Fibroblast of lung (primary cell): ENCODE results near the gene DDX10. TPM values are rescaled to one million over a fixed set of nuclear protein-coding genes. Genes with fewer than 3 reads are reported as not detected.

ENCODE experiments used
- DNase-seq, 2 donors: peaks; one replicate each; pipeline versions ENCODE4 v3.0.0 to v3.0.0-alpha.2; 2010; ENCODE audit warnings: low read depth in 2 of 2
- H2AFZ ChIP-seq: 2 replicates; pipeline ENCODE4 v1.5.1; 2012; ENCODE audit warnings: low read length, control low read depth, inconsistent platforms
- H3K27ac ChIP-seq: 2 replicates; pipeline ENCODE4 v1.5.1; 2011; ENCODE audit warnings: low read length, control low read depth; ENCODE audit not compliant: insufficient read depth
- H3K27me3 ChIP-seq: 2 replicates; pipeline ENCODE4 v1.5.1; 2011; ENCODE audit warnings: mild to moderate bottlenecking, low read length; ENCODE audit not compliant: control insufficient read depth, insufficient read depth
- H3K36me3 ChIP-seq: 2 replicates; pipeline ENCODE4 v1.5.1; 2011; ENCODE audit warnings: low read length; ENCODE audit not compliant: control insufficient read depth, insufficient read depth
- H3K4me1 ChIP-seq: 2 replicates; pipeline ENCODE4 v1.5.1; 2011; ENCODE audit warnings: low read length; ENCODE audit not compliant: control insufficient read depth, insufficient read depth; ENCODE audit errors: extremely low read depth
- H3K4me2 ChIP-seq: 2 replicates; pipeline ENCODE4 v1.5.1; 2011; ENCODE audit warnings: low read length, control low read depth; ENCODE audit not compliant: insufficient read depth; ENCODE audit errors: extremely low read depth
- H3K4me3 ChIP-seq, 4 experiments: fragments of 200-600 bp in 1 of 4; sonication (generic) in 1 of 4; replicated peaks in 1 of 4; 2 replicates each; pipeline ENCODE4 v1.5.1; 2011 to 2016; ENCODE audit warnings: low read length in 4 of 4, low read depth in 3 of 4, mild to moderate bottlenecking in 3 of 4, control low read depth in 2 of 4, inconsistent platforms in 1 of 4, mixed read lengths in 1 of 4; ENCODE audit not compliant: insufficient read depth in 1 of 4; ENCODE audit errors: control extremely low read depth in 1 of 4
- H3K79me2 ChIP-seq: 2 replicates; pipeline ENCODE4 v1.5.1; 2012; ENCODE audit warnings: mild to moderate bottlenecking, low read length, inconsistent platforms; ENCODE audit not compliant: control insufficient read depth, insufficient read depth
- H3K9ac ChIP-seq: 2 replicates; pipeline ENCODE4 v1.5.1; 2011; ENCODE audit warnings: mild to moderate bottlenecking, low read length, control low read depth; ENCODE audit not compliant: insufficient read depth
- H3K9me3 ChIP-seq: 2 replicates; pipeline ENCODE4 v1.5.1; 2012; ENCODE audit warnings: low read depth, low read length; ENCODE audit not compliant: control insufficient read depth, insufficient read depth
- H4K20me1 ChIP-seq: 2 replicates; pipeline ENCODE4 v1.5.1; 2011; ENCODE audit warnings: low read length; ENCODE audit not compliant: control insufficient read depth, insufficient read depth; ENCODE audit errors: extremely low read depth
- CTCF ChIP-seq, 2 donors: IDR thresholded peaks in 1 of 2; conservative IDR thresholded peaks in 1 of 2; 1 replicate in 1 of 2; 2 replicates in 1 of 2; pipeline ENCODE4 v1.5.1; 2011 to 2012; ENCODE audit warnings: low read length in 2 of 2, control low read depth in 1 of 2, inconsistent platforms in 1 of 2, low read depth in 1 of 2, mild to moderate bottlenecking in 1 of 2
- EZH2 ChIP-seq: IDR thresholded peaks from 2 replicates; pipeline ENCODE4 v1.5.1; 2012; ENCODE audit warnings: low read length, control low read depth, mild to moderate bottlenecking; ENCODE audit errors: missing control alignments
- polyA plus RNA-seq, 2 donors: library from polyadenylated mRNA; depleted of rRNA in 1 of 2; stranded (reverse) in 1 of 2; unstranded in 1 of 2; fragments of >200 nt; gene quantifications; 2 replicates each; pipeline ENCODE4 v1.2.1, GENCODE V29; 2011 to 2012; ENCODE audit warnings: missing spikeins in 1 of 2
- total RNA-seq: library from RNA; depleted of rRNA; stranded (reverse); fragments of >200 nt; gene quantifications from 2 replicates; pipeline ENCODE4 v1.2.1, GENCODE V29; 2014

Gene DDX10
- total and polyA plus RNA-seq, 2 donors (not counting 1 experiment from before 2014, with no cell fraction given): 18.5 to 20.7 TPM

GRCh38 chr11:108703916-108704315 is 39.0 kb downstream of the DDX10 start:
- H3K9ac ChIP-seq: no peak overlapping the region
- no peak overlapping the region for H3K4me2 ChIP-seq
- no peak for DNase-seq
- no peaks in the 10 kb centered on the region for H3K27me3 ChIP-seq
- H3K4me1 ChIP-seq: no peaks in the 10 kb centered on the region
- no peaks in the 10 kb centered on the region for H4K20me1 ChIP-seq
- H3K36me3 ChIP-seq: no peaks in the 10 kb centered on the region
- TF ChIP-seq CTCF (conservative IDR thresholded peaks at IDR 0.05 in 1 of 2, IDR thresholded peaks at IDR 0.05 in 1 of 2; ENCODE audit: low read depth in 1 of 2, low read length in 2 of 2) (no peak), EZH2 (no peak)
- no peak overlapping the region for H2AFZ ChIP-seq
- no peaks in the 10 kb centered on the region for H3K79me2 ChIP-seq
- H3K4me3 ChIP-seq: no peak overlapping the region
- no peaks in the 10 kb centered on the region for H3K9me3 ChIP-seq
- H3K27ac ChIP-seq: no peak overlapping the region

GRCh38 chr11:108705061-108705460 is 40.2 kb downstream of the DDX10 start:
- no peak for DNase-seq
- Histone ChIP-seq H3K27me3 (no peaks in the 10 kb centered on the region), H3K36me3 (no peaks in the 10 kb centered on the region), H2AFZ (no peak overlapping the region), H3K9ac (no peak overlapping the region), H3K79me2 (no peaks in the 10 kb centered on the region), H3K27ac (no peak overlapping the region), H3K9me3 (no peaks in the 10 kb centered on the region), H3K4me2 (no peak overlapping the region), H3K4me1 (no peaks in the 10 kb centered on the region), H3K4me3 (no peak overlapping the region), H4K20me1 (no peaks in the 10 kb centered on the region)
- TF ChIP-seq EZH2: no peak
- no peak for TF ChIP-seq CTCF (conservative IDR thresholded peaks at IDR 0.05 in 1 of 2, IDR thresholded peaks at IDR 0.05 in 1 of 2; ENCODE audit: low read depth in 1 of 2, low read length in 2 of 2)

GRCh38 chr11:108708173-108708572 is 43.3 kb downstream of the DDX10 start:
- no peak for TF ChIP-seq EZH2
- no peak for TF ChIP-seq CTCF (conservative IDR thresholded peaks at IDR 0.05 in 1 of 2, IDR thresholded peaks at IDR 0.05 in 1 of 2; ENCODE audit: low read depth in 1 of 2, low read length in 2 of 2)
- no peaks in the 10 kb centered on the region for H3K4me1 ChIP-seq
- H3K4me2 ChIP-seq: no peak overlapping the region
- H3K36me3 ChIP-seq: no peaks in the 10 kb centered on the region
- no peaks in the 10 kb centered on the region for H3K27me3 ChIP-seq
- DNase-seq: no peak
- no peak overlapping the region for H3K4me3 ChIP-seq
- no peak overlapping the region for H3K27ac ChIP-seq
- H2AFZ ChIP-seq: no peak overlapping the region
- no peaks in the 10 kb centered on the region for H4K20me1 ChIP-seq
- H3K9ac ChIP-seq: no peak overlapping the region
- no peaks in the 10 kb centered on the region for H3K9me3 ChIP-seq
- H3K79me2 ChIP-seq: no peaks in the 10 kb centered on the region
